Neural crest cell (in vitro differentiated cells): ENCODE measurements around the gene MEGF11. TPM values are rescaled to one million over a fixed set of nuclear protein-coding genes. Genes with fewer than 3 reads are reported as not detected.

Source experiments
- DNase-seq: peaks from one replicate; pipeline ENCODE4 v3.0.0; 2021; ENCODE audit warnings: low read depth, mixed read lengths, low spot score
- H3K27ac Mint-ChIP-seq: one replicate; pipeline ENCODE4 v1.8.0; 2021; ENCODE audit warnings: mild to moderate bottlenecking, mixed read lengths; ENCODE audit not compliant: unreplicated experiment
- H3K27me3 Mint-ChIP-seq: 2 replicates; pipeline ENCODE4 v1.8.0; 2021; ENCODE audit warnings: low read depth, mild to moderate bottlenecking, mixed read lengths
- H3K36me3 Mint-ChIP-seq: 2 replicates; pipeline ENCODE4 v1.8.0; 2021; ENCODE audit warnings: low read depth, mild to moderate bottlenecking, mixed read lengths
- H3K4me1 Mint-ChIP-seq: 2 replicates; pipeline ENCODE4 v1.8.0; 2021; ENCODE audit warnings: mixed read lengths
- H3K4me3 Mint-ChIP-seq: one replicate; pipeline ENCODE4 v1.8.0; 2021; ENCODE audit warnings: mild to moderate bottlenecking, mixed read lengths
- H3K9me3 Mint-ChIP-seq: 2 replicates; pipeline ENCODE4 v1.8.0; 2021; ENCODE audit warnings: mixed read lengths
- CTCF ChIP-seq: fragments of 200-600 bp; sonication (generic); conservative IDR thresholded peaks from 2 replicates; pipeline ENCODE4 v1.5.0; 2021; ENCODE audit warnings: antibody characterized with exemption, mild to moderate bottlenecking
- total RNA-seq: library from RNA; stranded (reverse); gene quantifications from 2 replicates; pipeline ENCODE4 v1.2.1, GENCODE V29; 2021

Gene MEGF11
- total RNA-seq, 1 donor from 2014 or later = 0.49 TPM

- no peak overlapping the region for H3K27ac Mint-ChIP-seq
- H3K4me1 Mint-ChIP-seq = no peaks in the 10 kb centered on the region
- no peak overlapping the region for H3K4me3 Mint-ChIP-seq
- no peaks in the 10 kb centered on the region for H3K36me3 Mint-ChIP-seq
- peaks cover 23% of the 10 kb centered on the region for H3K27me3 Mint-ChIP-seq
- no peak for DNase-seq
- no peak for TF ChIP-seq CTCF
- H3K9me3 Mint-ChIP-seq = no peaks in the 10 kb centered on the region
These were observed 66.3 kb downstream of the MEGF11 start for GRCh38 chr15:66187271-66187670.

- Mint-ChIP-seq H3K27ac (no peak overlapping the region), H3K4me3 (no peak overlapping the region), H3K36me3 (no peaks in the 10 kb centered on the region), H3K27me3 (peaks cover 26% of the 10 kb centered on the region), H3K4me1 (peaks cover 1% of the 10 kb centered on the region), H3K9me3 (no peaks in the 10 kb centered on the region)
- no peak for DNase-seq
- TF ChIP-seq CTCF = no peak
These were observed 67.3 kb downstream of the MEGF11 start for GRCh38 chr15:66186049-66186825.

GRCh38 chr15:66184936-66185790 is 68.4 kb downstream of the MEGF11 start:
- Mint-ChIP-seq H3K36me3 (no peaks in the 10 kb centered on the region), H3K27me3 (peaks cover 26% of the 10 kb centered on the region), H3K9me3 (no peaks in the 10 kb centered on the region), H3K27ac (no peak overlapping the region), H3K4me3 (no peak overlapping the region), H3K4me1 (peaks cover 12% of the 10 kb centered on the region)
- no peak for TF ChIP-seq CTCF
- no peak for DNase-seq

GRCh38 chr15:66184492-66184891 is 69.1 kb downstream of the MEGF11 start:
- H3K4me1 Mint-ChIP-seq = peaks cover 15% of the 10 kb centered on the region
- no peak for DNase-seq
- H3K27me3 Mint-ChIP-seq = peaks cover 26% of the 10 kb centered on the region
- H3K36me3 Mint-ChIP-seq = no peaks in the 10 kb centered on the region
- no peak overlapping the region for H3K4me3 Mint-ChIP-seq
- TF ChIP-seq CTCF = no peak
- no peak overlapping the region for H3K27ac Mint-ChIP-seq
- H3K9me3 Mint-ChIP-seq = no peaks in the 10 kb centered on the region

GRCh38 chr15:66180531-66181097 is 72.9 kb downstream of the MEGF11 start:
- no peaks in the 10 kb centered on the region for H3K36me3 Mint-ChIP-seq
- no peak overlapping the region for H3K27ac Mint-ChIP-seq
- no peak for TF ChIP-seq CTCF
- H3K27me3 Mint-ChIP-seq = peaks cover 40% of the 10 kb centered on the region
- peaks cover 24% of the 10 kb centered on the region for H3K4me1 Mint-ChIP-seq
- H3K9me3 Mint-ChIP-seq = no peaks in the 10 kb centered on the region
- DNase-seq = no peak
- no peak overlapping the region for H3K4me3 Mint-ChIP-seq
